Placental pericyte (primary cell): ENCODE results near the gene PPP4R3C. TPM values are rescaled to one million over a fixed set of nuclear protein-coding genes. Genes with fewer than 3 reads are reported as not detected.

Source experiments
- total RNA-seq: library from RNA; depleted of rRNA; stranded (reverse); fragments of >200 nt; gene quantifications from 2 replicates; pipeline ENCODE4 v1.2.3, GENCODE V29; 2012

PPP4R3C gene
- not detected in 2 replicates for total RNA-seq

GRCh38 chrX:27463187-27463586 lies at the start of gene PPP4R3C:
PPP4R3C (minus strand) TSS chrX:27463341; CDS start chrX:27463296, 45 bp downstream.

Other genes with a start within 250 kb of the PPP4R3C start
- gene DCAF8L2, start 127.0 kb upstream of the PPP4R3C start, total RNA-seq = not detected in 2 replicates